Hepatic stellate cell (primary cell): Measurements from ENCODE around the gene CNN1.
A peak's percentile ranks its signal among the peaks of the same experiment; 100 is the strongest.

Experiments
- DNase-seq: peaks from one replicate; pipeline ENCODE4 v3.0.0; 2011; ENCODE audit warnings: low spot score

Gene CNN1

GRCh38 chr19:11538232-11539036 is at the start of gene CNN1:
Gene CNN1 (plus strand): TSS chr19:11538851. CDS start chr19:11538928, 77 bp downstream.
- peak; percentile 93 for DNase-seq

- no peak for DNase-seq
Observed at GRCh38 chr19:11489378-11489777, 49.3 kb upstream of the CNN1 start.

GRCh38 chr19:11494634-11495285 is 43.9 kb upstream of the CNN1 start:
- no peak for DNase-seq

- no peak for DNase-seq
Observed at GRCh38 chr19:11495481-11495880, 43.2 kb upstream of the CNN1 start.

DNA sequence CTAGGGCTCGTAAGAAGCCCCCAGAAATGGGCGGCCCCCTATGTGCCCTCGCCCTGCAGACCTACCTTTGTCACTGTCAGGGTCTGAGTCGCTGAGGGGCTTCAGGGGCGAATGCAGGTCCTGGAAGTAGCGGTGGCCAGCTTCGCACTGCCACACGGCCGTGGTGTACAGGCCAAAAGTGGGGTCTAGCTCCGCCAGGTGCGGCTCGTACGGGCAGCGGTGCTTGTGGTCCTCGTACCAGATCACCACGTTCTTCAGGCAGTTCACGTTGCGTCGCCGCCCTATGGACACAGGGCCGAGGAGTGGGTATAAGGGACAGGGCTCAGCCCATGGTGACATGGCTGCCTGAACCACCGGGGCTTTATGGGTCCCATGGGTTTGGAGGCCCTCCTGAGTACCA is 42.8 kb upstream of the CNN1 start:
- no peak for DNase-seq

DNA sequence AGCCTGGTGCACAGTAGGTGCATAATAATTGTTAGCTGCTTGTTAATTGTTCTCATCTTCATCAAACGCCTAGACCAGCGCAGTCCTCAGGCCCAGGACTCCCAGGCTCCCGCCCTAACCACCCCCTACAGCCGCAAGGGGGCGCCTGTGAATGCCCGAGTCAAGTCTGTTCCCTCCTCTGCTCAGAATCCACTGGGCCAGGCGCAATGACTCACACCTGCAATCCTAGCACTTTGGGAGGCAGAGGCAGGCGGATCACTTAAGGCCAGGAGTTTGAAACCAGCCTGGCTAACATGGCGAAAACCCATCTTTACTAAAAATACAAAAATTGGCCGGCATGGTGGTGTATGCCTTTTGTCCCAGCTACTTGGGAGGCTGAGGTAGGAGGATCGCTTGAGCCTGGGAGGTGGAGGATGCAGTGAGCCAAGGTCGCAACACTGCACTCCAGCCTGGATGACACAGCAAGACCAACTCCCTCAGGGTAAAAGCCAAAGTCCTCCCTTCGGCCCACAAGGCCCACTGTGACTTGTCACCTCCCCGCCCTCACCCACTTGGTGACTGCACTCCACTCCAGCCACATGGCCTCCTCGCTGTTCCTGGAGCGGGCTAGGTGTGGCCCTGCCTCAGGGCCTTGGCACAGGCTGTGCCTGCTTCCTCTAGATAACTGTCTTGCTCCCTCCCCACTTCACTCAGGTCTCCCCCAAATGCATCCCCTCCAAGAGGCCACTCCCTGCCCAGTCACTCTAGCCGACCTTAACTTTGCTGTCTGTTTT is 42.1 kb upstream of the CNN1 start:
- DNase-seq, result peak; percentile 86

DNA sequence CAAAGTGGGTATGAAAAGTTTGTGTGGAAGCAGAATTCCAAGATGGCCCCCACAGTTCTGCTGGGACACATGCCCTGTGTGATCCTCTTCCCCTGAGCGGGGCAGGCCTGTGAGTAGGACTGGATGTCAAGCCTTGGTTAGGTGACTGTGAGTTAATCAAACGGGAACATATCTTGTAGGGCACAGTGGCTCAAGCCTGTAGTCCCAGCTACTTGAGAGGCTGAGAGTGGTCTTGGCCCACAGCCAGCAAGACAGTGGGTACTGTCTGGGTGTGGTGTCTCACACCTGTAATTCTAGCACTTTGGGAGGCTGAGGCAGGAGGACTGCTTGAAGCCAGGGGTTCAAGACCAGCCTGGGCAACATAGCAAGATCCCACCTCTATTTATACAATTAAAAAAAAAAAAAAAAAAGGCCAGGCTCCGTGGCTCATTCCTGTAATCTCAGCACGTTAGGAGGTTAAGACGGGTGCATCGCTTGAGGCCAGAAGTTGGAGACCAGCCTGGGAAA is 39.4 kb upstream of the CNN1 start:
- DNase-seq, result no peak

GRCh38 chr19:11499890-11500420 is 38.7 kb upstream of the CNN1 start:
- no peak for DNase-seq

- no peak for DNase-seq
Observed at GRCh38 chr19:11504502-11505031, 34.1 kb upstream of the CNN1 start.

GRCh38 chr19:11505032-11505503 is 33.6 kb upstream of the CNN1 start:
- DNase-seq, result peak; percentile 98

- peak; percentile 100 for DNase-seq
Observed at GRCh38 chr19:11505504-11506100, 33.0 kb upstream of the CNN1 start, which contains the start of gene ZNF653. Gene ZNF653 (minus strand): TSS chr19:11505839. CDS start chr19:11505786, 53 bp downstream.

DNA sequence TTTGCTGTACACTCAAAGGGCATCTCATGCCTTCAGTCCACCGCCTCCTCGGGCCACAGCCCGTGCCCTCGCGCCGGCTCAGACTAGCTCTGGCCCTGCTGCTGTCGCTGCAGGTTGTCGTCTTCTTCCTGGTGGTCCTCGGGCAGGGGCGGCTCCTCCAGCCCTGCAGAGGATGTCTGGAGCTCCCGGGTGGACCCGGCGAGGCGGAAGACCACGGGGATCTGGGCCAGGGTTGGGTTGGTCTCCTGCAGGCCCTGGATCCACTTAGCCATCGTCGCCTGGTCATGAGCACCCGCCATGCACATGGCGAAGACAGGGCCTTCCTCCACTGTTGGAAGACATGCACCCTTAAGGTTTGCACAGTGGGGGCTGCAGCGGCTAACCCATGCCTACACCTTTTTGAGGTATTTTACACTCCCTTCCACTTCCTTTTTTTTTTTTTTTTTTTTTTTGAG is 32.5 kb upstream of the CNN1 start:
- no peak for DNase-seq

DNA sequence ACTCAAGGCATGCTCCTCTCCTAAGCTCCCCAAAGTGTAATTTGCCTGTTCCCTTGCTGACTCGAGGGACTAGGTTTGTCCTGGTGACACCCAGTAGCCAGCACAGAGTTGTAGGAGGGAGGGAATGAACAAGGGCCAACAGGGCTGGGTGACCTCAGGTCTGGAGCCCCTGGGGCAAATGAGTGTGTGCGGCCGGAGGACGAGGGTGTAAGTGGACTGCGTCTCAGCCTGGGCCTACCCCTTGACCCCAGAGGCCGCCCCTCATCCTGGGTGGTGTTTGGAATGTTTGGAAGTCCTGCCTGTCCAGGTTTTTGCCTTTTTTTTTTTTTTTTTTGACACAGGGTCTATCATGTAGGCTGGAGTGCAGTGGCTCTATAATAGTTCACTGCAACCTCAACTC is 31.7 kb upstream of the CNN1 start:
- no peak for DNase-seq

- DNase-seq, result no peak
Observed at GRCh38 chr19:11507370-11508078, 31.1 kb upstream of the CNN1 start.

- no peak for DNase-seq
Observed at GRCh38 chr19:11510444-11510843, 28.2 kb upstream of the CNN1 start.

- no peak for DNase-seq
Observed at GRCh38 chr19:11513946-11514345, 24.7 kb upstream of the CNN1 start.

GRCh38 chr19:11519138-11519537 is 19.5 kb upstream of the CNN1 start:
- no peak for DNase-seq

- DNase-seq, result peak; percentile 98
Observed at GRCh38 chr19:11528551-11529341, 9.9 kb upstream of the CNN1 start, which contains the start of gene ECSIT. Gene ECSIT (minus strand): TSS chr19:11529134. CDS start chr19:11519170, 9,964 bp downstream.

GRCh38 chr19:11530432-11530831 is 8.2 kb upstream of the CNN1 start:
- peak; percentile 73 for DNase-seq

DNA sequence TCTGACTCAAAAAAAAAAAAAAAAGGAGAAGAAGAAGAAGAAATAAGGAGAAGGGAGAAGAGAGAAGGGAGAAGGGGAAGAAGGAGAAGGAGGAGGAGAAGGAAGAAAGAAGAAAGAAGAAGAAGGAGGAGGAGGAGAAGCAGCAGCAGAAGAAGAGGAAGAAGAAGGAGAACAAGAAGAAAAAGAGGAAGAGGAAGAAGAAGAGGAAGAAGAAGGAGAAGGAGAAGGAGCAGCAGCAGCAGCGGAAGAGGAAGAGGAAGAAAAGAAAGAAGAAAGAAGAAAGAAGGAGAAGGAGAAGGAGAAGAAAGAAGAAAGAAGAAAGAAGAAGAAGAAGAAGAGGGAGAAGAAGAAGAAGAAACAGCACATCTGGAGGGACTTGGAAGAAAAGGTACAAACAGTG is 4.1 kb upstream of the CNN1 start:
- no peak for DNase-seq
